SK-N-MC (cell line): ENCODE results near the gene TMEM132D.

ENCODE experiments used
- DNase-seq: peaks from one replicate; pipeline ENCODE4 v3.0.0-alpha.2; 2011; ENCODE audit warnings: low read depth, low spot score
- H3K27ac ChIP-seq: fragments of 200-600 bp; sonication (generic); 2 replicates; pipeline ENCODE4 v1.5.1; 2016; ENCODE audit warnings: mixed run types
- H3K36me3 ChIP-seq: fragments of 200-600 bp; sonication (generic); 2 replicates; pipeline ENCODE4 v1.6.1; 2017; ENCODE audit warnings: antibody characterized with exemption, low read length, mixed read lengths; ENCODE audit not compliant: insufficient read depth
- H3K4me3 ChIP-seq: fragments of 200-600 bp; sonication (generic); 2 replicates; pipeline ENCODE4 v1.5.1; 2016
- H3K9ac ChIP-seq: fragments of 200-600 bp; sonication (generic); 2 replicates; pipeline ENCODE4 v1.8.0; 2017; ENCODE audit warnings: mixed run types, mixed read lengths; ENCODE audit not compliant: insufficient read length
- H3K9me3 ChIP-seq: fragments of 200-600 bp; sonication (generic); 2 replicates; pipeline ENCODE4 v1.6.1; 2017; ENCODE audit warnings: low read depth, mild to moderate bottlenecking, antibody characterized with exemption, low read length, moderate library complexity, mixed read lengths
- EZH2 ChIP-seq: fragments of 200-600 bp; sonication (generic); IDR thresholded peaks from one replicate; pipeline ENCODE4 v1.6.1; 2017; ENCODE audit warnings: antibody characterized with exemption
- FOXP2 ChIP-seq: optimal IDR thresholded peaks from 2 replicates; pipeline ENCODE3; 2011; ENCODE audit warnings: mild to moderate bottlenecking, moderate library complexity; ENCODE audit not compliant: insufficient read depth; ENCODE audit errors: extremely low read length, control extremely low read depth
- POLR2AphosphoS5 ChIP-seq: IDR thresholded peaks from 2 replicates; pipeline ENCODE4 v1.6.1; 2012; ENCODE audit warnings: mild to moderate bottlenecking, low read depth, low read length, borderline replicate concordance

The TMEM132D gene

GRCh38 chr12:129312048-129312447 lies 591.8 kb downstream of the TMEM132D start:
- Histone ChIP-seq H3K36me3 (no peaks in the 10 kb centered on the region), H3K27ac (no peak overlapping the region), H3K9me3 (no peaks in the 10 kb centered on the region), H3K4me3 (no peak overlapping the region), H3K9ac (no peak overlapping the region)
- DNase-seq, result no peak
- no peak for TF ChIP-seq EZH2
- TF ChIP-seq FOXP2, result no peak
- no peak for TF ChIP-seq POLR2AphosphoS5

GRCh38 chr12:129310346-129310745 lies 593.5 kb downstream of the TMEM132D start:
- no peak overlapping the region for H3K4me3 ChIP-seq
- no peak overlapping the region for H3K27ac ChIP-seq
- H3K9me3 ChIP-seq, result no peaks in the 10 kb centered on the region
- no peak overlapping the region for H3K9ac ChIP-seq
- TF ChIP-seq FOXP2 (no peak), POLR2AphosphoS5 (no peak), EZH2 (no peak)
- no peaks in the 10 kb centered on the region for H3K36me3 ChIP-seq
- DNase-seq, result no peak

- DNase-seq, result no peak
- no peaks in the 10 kb centered on the region for H3K36me3 ChIP-seq
- no peak overlapping the region for H3K27ac ChIP-seq
- no peak overlapping the region for H3K9ac ChIP-seq
- H3K4me3 ChIP-seq, result no peak overlapping the region
- TF ChIP-seq EZH2 (no peak), FOXP2 (no peak), POLR2AphosphoS5 (no peak)
- H3K9me3 ChIP-seq, result no peaks in the 10 kb centered on the region
Measured at GRCh38 chr12:129305851-129306250, 598.0 kb downstream of the TMEM132D start.

- TF ChIP-seq EZH2 (no peak), POLR2AphosphoS5 (no peak), FOXP2 (no peak)
- no peak for DNase-seq
- Histone ChIP-seq H3K9me3 (no peaks in the 10 kb centered on the region), H3K27ac (no peak overlapping the region), H3K36me3 (no peaks in the 10 kb centered on the region), H3K9ac (no peak overlapping the region), H3K4me3 (no peak overlapping the region)
Measured at GRCh38 chr12:129304529-129304928, 599.3 kb downstream of the TMEM132D start.

GRCh38 chr12:129300011-129300410 lies 603.8 kb downstream of the TMEM132D start:
- no peak overlapping the region for H3K4me3 ChIP-seq
- H3K36me3 ChIP-seq, result no peaks in the 10 kb centered on the region
- no peak overlapping the region for H3K27ac ChIP-seq
- no peak for TF ChIP-seq POLR2AphosphoS5
- no peak for TF ChIP-seq FOXP2
- TF ChIP-seq EZH2, result no peak
- H3K9me3 ChIP-seq, result no peaks in the 10 kb centered on the region
- DNase-seq, result no peak
- no peak overlapping the region for H3K9ac ChIP-seq

- no peaks in the 10 kb centered on the region for H3K36me3 ChIP-seq
- H3K9me3 ChIP-seq, result no peaks in the 10 kb centered on the region
- H3K9ac ChIP-seq, result no peak overlapping the region
- no peak overlapping the region for H3K27ac ChIP-seq
- H3K4me3 ChIP-seq, result no peak overlapping the region
- DNase-seq, result no peak
- TF ChIP-seq FOXP2 (no peak), POLR2AphosphoS5 (no peak), EZH2 (no peak)
Measured at GRCh38 chr12:129298921-129299320, 604.9 kb downstream of the TMEM132D start.

- no peak for DNase-seq
- Histone ChIP-seq H3K9me3 (no peaks in the 10 kb centered on the region), H3K36me3 (no peaks in the 10 kb centered on the region)
Measured at GRCh38 chr12:129296671-129297070, 607.2 kb downstream of the TMEM132D start.

GRCh38 chr12:129294868-129295267 lies 609.0 kb downstream of the TMEM132D start:
- no peak overlapping the region for H3K4me3 ChIP-seq
- no peak for TF ChIP-seq EZH2
- no peak for TF ChIP-seq FOXP2
- TF ChIP-seq POLR2AphosphoS5, result no peak
- no peak for DNase-seq
- H3K27ac ChIP-seq, result no peak overlapping the region
- H3K9ac ChIP-seq, result no peak overlapping the region
- no peaks in the 10 kb centered on the region for H3K9me3 ChIP-seq
- H3K36me3 ChIP-seq, result no peaks in the 10 kb centered on the region

More at GRCh38 chr12:129296671-129297070, 607.2 kb downstream of the TMEM132D start:
- no peak overlapping the region for H3K27ac ChIP-seq
- H3K9ac ChIP-seq, result no peak overlapping the region
- H3K4me3 ChIP-seq, result no peak overlapping the region
- TF ChIP-seq FOXP2 (no peak), EZH2 (no peak), POLR2AphosphoS5 (no peak)

- no peak overlapping the region for H3K9ac ChIP-seq
- no peak overlapping the region for H3K27ac ChIP-seq
- no peak for DNase-seq
- H3K4me3 ChIP-seq, result no peak overlapping the region
- H3K9me3 ChIP-seq, result no peaks in the 10 kb centered on the region
- no peaks in the 10 kb centered on the region for H3K36me3 ChIP-seq
- TF ChIP-seq EZH2 (no peak), POLR2AphosphoS5 (no peak), FOXP2 (no peak)
Measured at GRCh38 chr12:129279771-129280170, 624.1 kb downstream of the TMEM132D start.
